ENCODE results near the gene LRP2. TPM values are rescaled to one million over a fixed set of nuclear protein-coding genes. Genes with fewer than 3 reads are reported as not detected.
"Not testable (repeated sequence)": the region's sequence is repeated elsewhere in the genome, so short reads cannot be mapped to it uniquely, and the experiment has no call there.

Gene LRP2
- total RNA-seq, 3 donors from 2014 or later (not counting 1 experiment from before 2014, with no cell fraction given) = not detected

- Histone ChIP-seq H3K36me3 (ENCODE audit: control insufficient read depth, insufficient read depth, low read length) (no peaks in the 10 kb centered on the region), H3K4me1 (ENCODE audit: control insufficient read depth, insufficient read depth, low read length) (no peaks in the 10 kb centered on the region), H3K27ac (ENCODE audit: low read length) (no peak overlapping the region), H3K27me3 (ENCODE audit: control insufficient read depth, insufficient read depth, low read length) (no peaks in the 10 kb centered on the region), H3K4me3 (ENCODE audit: low read length) (no peak overlapping the region), H3K9me3 (ENCODE audit: control insufficient read depth, insufficient read depth, low read length) (no peaks in the 10 kb centered on the region)
- intact Hi-C loops (cut with micrococcal nuclease) = no loop called here
- no peak overlapping the region for H3K27ac Mint-ChIP-seq
- H3K36me3 Mint-ChIP-seq = no peaks in the 10 kb centered on the region
- no peak overlapping the region for H3K4me3 Mint-ChIP-seq
- peaks cover 0 to 4% of the 10 kb centered on the region in 2 donors for H3K9me3 Mint-ChIP-seq
- H3K27me3 Mint-ChIP-seq (ENCODE audit: low read depth in 2 of 2) = peaks cover 0 to 10% of the 10 kb centered on the region in 2 donors
- ATAC-seq (no peak), DNase-seq (no peak)
- H3K4me1 Mint-ChIP-seq = no peaks in the 10 kb centered on the region
- TF ChIP-seq CTCF (IDR thresholded peaks at IDR 0.05) = no peak
- WGBS (ENCODE audit: insufficient coverage) = 65% methylated on average over 4 of the region's 4 CpGs
These were observed 90.3 kb downstream of the LRP2 start for GRCh38 chr2:169272010-169272409.

- H3K4me3 Mint-ChIP-seq; intact Hi-C loops (cut with micrococcal nuclease); H3K27ac ChIP-seq (ENCODE audit: low read length); ATAC-seq; H3K9me3 ChIP-seq (ENCODE audit: control insufficient read depth, insufficient read depth, low read length); H3K4me3 ChIP-seq (ENCODE audit: low read length); H3K36me3 ChIP-seq (ENCODE audit: control insufficient read depth, insufficient read depth, low read length); H3K4me1 Mint-ChIP-seq; H3K9me3 Mint-ChIP-seq; H3K27me3 ChIP-seq (ENCODE audit: control insufficient read depth, insufficient read depth, low read length); DNase-seq; H3K36me3 Mint-ChIP-seq; H3K27ac Mint-ChIP-seq; H3K4me1 ChIP-seq (ENCODE audit: control insufficient read depth, insufficient read depth, low read length); H3K27me3 Mint-ChIP-seq (ENCODE audit: low read depth in 2 of 2): not testable (repeated sequence)
- WGBS (ENCODE audit: insufficient coverage) = 80% methylated on average over 1 of the region's 6 CpGs
These were observed 91.8 kb downstream of the LRP2 start for GRCh38 chr2:169270574-169270973.

GRCh38 chr2:169265591-169265990 lies 96.7 kb downstream of the LRP2 start:
- TF ChIP-seq CTCF (IDR thresholded peaks at IDR 0.05) = no peak
- peaks cover 0 to 4% of the 10 kb centered on the region in 2 donors for H3K9me3 Mint-ChIP-seq
- no peak overlapping the region for H3K4me3 Mint-ChIP-seq
- peaks cover 0 to 9% of the 10 kb centered on the region in 2 donors for H3K27me3 Mint-ChIP-seq (ENCODE audit: low read depth in 2 of 2)
- H3K36me3 Mint-ChIP-seq = no peaks in the 10 kb centered on the region
- DNase-seq (no peak), ATAC-seq (no peak)
- 43% methylated on average over 1 of the region's 1 CpG for WGBS (ENCODE audit: insufficient coverage)
- H3K27ac Mint-ChIP-seq = no peak overlapping the region
- no peaks in the 10 kb centered on the region for H3K36me3 ChIP-seq (ENCODE audit: control insufficient read depth, insufficient read depth, low read length)
- peaks cover 2% of the 10 kb centered on the region for H3K9me3 ChIP-seq (ENCODE audit: control insufficient read depth, insufficient read depth, low read length)
- H3K27me3 ChIP-seq (ENCODE audit: control insufficient read depth, insufficient read depth, low read length) = no peaks in the 10 kb centered on the region
- no peak overlapping the region for H3K27ac ChIP-seq (ENCODE audit: low read length)
- no peak overlapping the region for H3K4me3 ChIP-seq (ENCODE audit: low read length)
- intact Hi-C loops (cut with micrococcal nuclease) = no loop called here
- H3K4me1 Mint-ChIP-seq = no peaks in the 10 kb centered on the region
- H3K4me1 ChIP-seq (ENCODE audit: control insufficient read depth, insufficient read depth, low read length) = no peaks in the 10 kb centered on the region

- no peaks in the 10 kb centered on the region for H3K36me3 ChIP-seq (ENCODE audit: control insufficient read depth, insufficient read depth, low read length)
- H3K27ac Mint-ChIP-seq = no peak overlapping the region
- peaks cover 0 to 2% of the 10 kb centered on the region in 2 donors for H3K9me3 Mint-ChIP-seq
- H3K4me3 ChIP-seq (ENCODE audit: low read length) = no peak overlapping the region
- peaks cover 5 to 12% of the 10 kb centered on the region in 2 donors for H3K27me3 Mint-ChIP-seq (ENCODE audit: low read depth in 2 of 2)
- H3K9me3 ChIP-seq (ENCODE audit: control insufficient read depth, insufficient read depth, low read length) = peaks cover 2% of the 10 kb centered on the region
- H3K27ac ChIP-seq (ENCODE audit: low read length) = no peak overlapping the region
- intact Hi-C loops (cut with micrococcal nuclease) = no loop called here
- no peaks in the 10 kb centered on the region for H3K27me3 ChIP-seq (ENCODE audit: control insufficient read depth, insufficient read depth, low read length)
- H3K4me3 Mint-ChIP-seq = no peak overlapping the region
- no peaks in the 10 kb centered on the region for H3K4me1 Mint-ChIP-seq
- TF ChIP-seq CTCF (IDR thresholded peaks at IDR 0.05) = no peak
- DNase-seq (no peak), ATAC-seq (no peak)
- H3K4me1 ChIP-seq (ENCODE audit: control insufficient read depth, insufficient read depth, low read length) = no peaks in the 10 kb centered on the region
- no peaks in the 10 kb centered on the region for H3K36me3 Mint-ChIP-seq
These were observed 101.3 kb downstream of the LRP2 start for GRCh38 chr2:169260846-169261642.

Measured in natural killer cell (primary cell).